NCI-H510A treated with DMSO at 0.1 percent for 48 hours (cell line): ENCODE measurements around the gene FXYD7.
"Not testable (repeated sequence)": the region's sequence is repeated elsewhere in the genome, so short reads cannot be mapped to it uniquely, and the experiment has no call there.

Source experiments
- DNase-seq: peaks from one replicate; lab custom pipeline; 2025; lab: John Stamatoyannopoulos, UW

Gene FXYD7

DNA sequence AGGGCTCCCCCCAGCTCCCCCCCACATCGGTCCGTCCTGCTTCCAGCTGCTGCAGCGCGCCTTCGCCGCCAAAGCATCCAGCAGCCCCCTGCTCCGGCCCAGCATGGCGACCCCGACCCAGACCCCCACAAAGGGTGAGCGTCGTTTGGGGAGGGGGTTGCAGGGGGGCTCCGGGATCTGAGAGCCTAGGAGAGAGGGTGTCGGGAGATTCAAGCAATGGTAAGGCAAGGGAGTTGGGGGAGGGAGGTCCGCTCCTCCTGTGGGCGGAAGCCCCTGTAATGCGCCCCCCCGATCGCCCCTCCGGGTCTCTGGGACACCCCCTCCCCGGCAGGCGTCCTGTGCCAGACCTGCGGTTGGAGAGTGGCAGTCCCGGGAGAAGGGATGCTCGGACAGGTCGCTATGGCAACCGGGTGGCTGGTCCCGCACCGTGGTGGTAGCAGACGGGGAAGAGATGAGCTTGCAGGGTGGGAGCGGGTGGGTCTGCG is at the start of gene FXYD7:
Gene FXYD7, plus strand, starts transcription at position 25 of the 485 bp plus-strand sequence. Its CDS starts 79 bp downstream, at position 104.
- no peak for DNase-seq

DNA sequence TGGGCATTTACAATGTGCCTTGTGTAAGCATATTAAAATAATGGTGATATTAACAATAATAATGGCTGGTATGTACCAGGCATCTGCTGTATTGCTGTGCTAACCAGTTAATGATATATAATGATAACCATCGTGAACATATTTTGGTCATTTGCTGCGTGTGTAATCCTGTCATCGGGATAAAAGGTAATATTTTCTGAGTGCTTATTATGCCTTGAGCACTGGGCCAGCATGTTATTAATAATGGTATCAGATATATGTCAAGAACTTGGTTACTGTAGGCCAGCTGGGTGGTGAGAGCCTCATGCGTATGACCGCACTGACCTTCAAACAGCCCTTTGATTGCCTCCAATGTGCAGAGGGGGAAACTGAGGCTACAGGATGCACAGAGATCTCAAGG is 49.6 kb upstream of the FXYD7 start:
- DNase-seq: no peak

GRCh38 chr19:35093941-35094647 is 49.0 kb upstream of the FXYD7 start:
- no peak for DNase-seq

DNA sequence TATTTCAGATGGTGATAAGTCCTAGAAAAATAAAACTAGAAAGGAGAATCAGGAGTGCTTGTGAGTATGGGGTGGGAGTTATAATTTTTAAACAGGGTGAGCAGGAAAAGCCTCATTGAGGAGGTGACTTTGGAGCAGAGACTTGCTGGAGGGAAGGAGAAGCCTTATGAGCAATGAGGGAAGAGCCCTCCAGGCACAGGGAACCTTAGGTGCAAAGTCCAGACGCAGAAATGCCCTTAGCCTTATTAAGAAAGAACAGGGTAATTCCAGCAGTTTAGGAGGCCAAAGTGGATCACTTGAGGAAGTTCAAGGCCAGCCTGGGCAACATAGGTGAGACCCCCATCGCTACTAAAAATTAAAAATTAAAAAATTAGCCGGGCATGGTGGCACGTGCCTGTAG is 48.4 kb upstream of the FXYD7 start:
- DNase-seq: no peak

- no peak for DNase-seq
Measured at GRCh38 chr19:35095667-35096368, 47.2 kb upstream of the FXYD7 start.

- DNase-seq: no peak
Measured at GRCh38 chr19:35098413-35099049, 44.5 kb upstream of the FXYD7 start.

- no peak for DNase-seq
Measured at GRCh38 chr19:35099155-35099896, 43.7 kb upstream of the FXYD7 start.

- DNase-seq: no peak
Measured at GRCh38 chr19:35099897-35100275, 43.2 kb upstream of the FXYD7 start.

- DNase-seq: no peak
Measured at GRCh38 chr19:35100588-35101533, 42.2 kb upstream of the FXYD7 start.

- DNase-seq: not testable (repeated sequence)
Measured at GRCh38 chr19:35101949-35102348, 41.1 kb upstream of the FXYD7 start.

- DNase-seq: not testable (repeated sequence)
Measured at GRCh38 chr19:35103614-35104013, 39.4 kb upstream of the FXYD7 start.

DNA sequence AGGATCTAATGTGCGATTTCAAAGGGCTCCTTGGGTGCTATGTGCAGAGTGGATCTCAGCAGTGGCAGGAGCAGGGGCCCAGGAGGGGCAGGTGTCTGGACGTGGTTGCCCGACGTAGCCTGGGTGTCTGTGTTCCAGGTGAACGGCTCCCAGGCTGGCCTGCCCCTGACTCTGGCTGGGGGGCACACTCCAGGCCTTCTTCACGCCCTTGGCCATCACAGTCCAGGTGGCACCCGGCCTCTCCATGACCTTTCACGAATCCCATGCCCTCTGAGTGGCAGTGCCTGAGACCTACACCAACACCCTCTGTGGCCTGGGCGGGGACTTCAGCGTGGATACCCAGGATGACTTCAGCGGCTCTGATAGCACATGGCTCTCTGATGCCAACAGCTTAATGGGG is 38.7 kb upstream of the FXYD7 start:
- DNase-seq: no peak

GRCh38 chr19:35105047-35105410 is 38.0 kb upstream of the FXYD7 start:
- no peak for DNase-seq

DNA sequence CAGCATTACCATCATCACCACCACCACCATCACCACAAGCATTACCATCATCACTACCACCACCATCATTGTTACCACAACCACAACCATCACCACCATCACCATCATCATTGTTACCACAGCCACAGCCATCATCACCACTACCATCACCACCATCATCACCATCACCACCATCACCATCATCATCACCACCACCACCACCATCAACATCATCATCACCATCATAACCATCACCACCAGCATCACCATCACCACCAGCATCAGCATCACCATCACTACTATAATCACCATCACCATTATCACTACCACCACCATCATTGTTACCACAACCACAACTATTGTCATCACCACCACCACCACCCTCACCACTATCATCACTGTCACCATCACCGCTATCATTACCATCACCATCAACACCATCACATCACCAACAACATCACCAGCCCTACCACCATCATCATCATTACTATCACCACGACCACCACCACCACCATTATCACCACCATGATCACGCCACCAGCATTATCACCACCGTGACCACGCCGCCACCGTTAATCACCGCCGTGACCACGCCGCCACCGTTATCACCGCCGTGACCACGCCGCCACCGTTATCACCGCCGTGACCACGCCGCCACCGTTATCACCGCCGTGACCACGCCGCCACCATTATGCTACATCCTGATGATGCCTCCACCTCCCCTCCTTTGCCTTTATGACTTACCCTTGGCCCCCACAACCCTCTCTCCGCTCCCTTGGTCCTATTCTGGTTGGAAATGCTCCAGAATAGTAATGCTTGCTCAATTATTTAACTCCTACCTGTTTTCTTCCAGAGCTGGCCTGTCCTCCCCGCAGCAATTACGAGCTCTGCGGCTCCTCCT is 37.4 kb upstream of the FXYD7 start:
- no peak for DNase-seq

GRCh38 chr19:35106291-35106583 is 36.8 kb upstream of the FXYD7 start:
- DNase-seq: no peak

GRCh38 chr19:35106898-35107541 is 36.0 kb upstream of the FXYD7 start:
- no peak for DNase-seq

GRCh38 chr19:35107545-35107944 is 35.5 kb upstream of the FXYD7 start:
- no peak for DNase-seq

DNA sequence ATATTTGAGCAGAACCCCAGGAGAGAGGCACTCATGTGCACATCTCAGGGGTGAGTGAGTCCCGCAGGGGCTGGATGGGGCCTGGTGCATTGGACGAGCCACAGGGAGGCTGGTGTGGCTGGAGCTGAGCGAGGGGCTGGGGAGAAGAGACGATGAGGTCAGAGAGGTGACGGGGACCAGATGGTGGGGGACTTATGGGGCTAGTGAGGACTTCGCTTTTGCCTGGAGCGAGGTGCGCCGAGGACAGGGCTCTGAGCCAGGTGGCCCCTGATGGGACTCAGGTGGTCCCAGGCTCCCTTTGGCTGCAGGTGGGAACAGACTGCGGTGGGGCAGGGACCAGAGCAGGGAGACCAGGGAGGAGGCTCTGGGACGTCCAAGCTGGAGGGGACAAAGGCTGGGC is 34.3 kb upstream of the FXYD7 start:
- no peak for DNase-seq

DNA sequence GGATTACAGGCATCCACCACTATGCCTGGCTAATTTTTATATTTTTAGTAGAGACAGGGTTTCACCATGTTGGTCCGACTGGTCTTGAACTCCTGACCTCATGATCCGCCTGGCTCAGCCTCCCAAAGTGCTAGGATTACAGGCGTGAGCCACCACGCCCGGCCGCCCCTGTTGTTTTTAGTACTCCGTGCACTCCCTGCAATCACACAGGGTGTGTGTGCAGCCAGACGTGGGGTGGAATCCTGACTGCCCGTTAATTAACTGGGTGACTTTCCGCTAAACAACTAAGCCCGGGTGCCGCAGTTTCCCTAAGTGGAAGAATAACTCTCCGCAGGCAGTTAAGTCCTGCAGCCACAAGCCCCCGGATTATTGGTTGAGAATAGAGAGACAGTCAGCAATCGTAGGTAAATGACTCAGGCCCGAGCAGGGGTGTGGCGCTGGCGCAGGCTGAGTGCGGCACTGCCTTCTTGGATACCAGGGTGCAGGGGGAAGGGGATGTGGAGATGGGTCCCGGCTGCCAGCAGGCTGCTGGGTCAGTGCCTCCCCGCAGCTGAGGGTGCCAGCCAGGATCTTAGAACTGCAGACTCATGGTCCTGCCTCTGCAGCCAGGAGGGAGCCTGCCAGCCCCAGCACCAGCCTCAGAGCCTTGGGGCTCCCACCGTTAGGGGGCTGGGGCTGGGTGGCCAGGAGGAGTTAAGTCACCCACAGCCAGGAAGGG is 33.5 kb upstream of the FXYD7 start:
- DNase-seq: no peak
